Measurements from ENCODE around the gene NAT14. TPM values are rescaled to one million over a fixed set of nuclear protein-coding genes. Genes with fewer than 3 reads are reported as not detected.
A peak's percentile ranks its signal among the peaks of the same experiment; 100 is the strongest.

The NAT14 gene, protein sequence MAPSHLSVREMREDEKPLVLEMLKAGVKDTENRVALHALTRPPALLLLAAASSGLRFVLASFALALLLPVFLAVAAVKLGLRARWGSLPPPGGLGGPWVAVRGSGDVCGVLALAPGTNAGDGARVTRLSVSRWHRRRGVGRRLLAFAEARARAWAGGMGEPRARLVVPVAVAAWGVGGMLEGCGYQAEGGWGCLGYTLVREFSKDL
- 18.1 and 20.3 TPM in 2 replicates for total RNA-seq

GRCh38 chr19:55484593-55485438 lies at the start of gene NAT14:
Gene NAT14 (plus strand): TSS chr19:55485188. CDS start chr19:55485709, 521 bp downstream.
- TF ChIP-seq, protein P1, sequence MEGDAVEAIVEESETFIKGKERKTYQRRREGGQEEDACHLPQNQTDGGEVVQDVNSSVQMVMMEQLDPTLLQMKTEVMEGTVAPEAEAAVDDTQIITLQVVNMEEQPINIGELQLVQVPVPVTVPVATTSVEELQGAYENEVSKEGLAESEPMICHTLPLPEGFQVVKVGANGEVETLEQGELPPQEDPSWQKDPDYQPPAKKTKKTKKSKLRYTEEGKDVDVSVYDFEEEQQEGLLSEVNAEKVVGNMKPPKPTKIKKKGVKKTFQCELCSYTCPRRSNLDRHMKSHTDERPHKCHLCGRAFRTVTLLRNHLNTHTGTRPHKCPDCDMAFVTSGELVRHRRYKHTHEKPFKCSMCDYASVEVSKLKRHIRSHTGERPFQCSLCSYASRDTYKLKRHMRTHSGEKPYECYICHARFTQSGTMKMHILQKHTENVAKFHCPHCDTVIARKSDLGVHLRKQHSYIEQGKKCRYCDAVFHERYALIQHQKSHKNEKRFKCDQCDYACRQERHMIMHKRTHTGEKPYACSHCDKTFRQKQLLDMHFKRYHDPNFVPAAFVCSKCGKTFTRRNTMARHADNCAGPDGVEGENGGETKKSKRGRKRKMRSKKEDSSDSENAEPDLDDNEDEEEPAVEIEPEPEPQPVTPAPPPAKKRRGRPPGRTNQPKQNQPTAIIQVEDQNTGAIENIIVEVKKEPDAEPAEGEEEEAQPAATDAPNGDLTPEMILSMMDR (IDR thresholded peaks at IDR 0.05; ENCODE audit: insufficient read depth, low read depth, low read length): no peak
- DNase-seq (ENCODE audit: low read depth): peak; percentile 65
- H3K4me3 ChIP-seq (ENCODE audit: low read depth, low read length): peak within 1 kb of the TSS; percentile 77

DNA sequence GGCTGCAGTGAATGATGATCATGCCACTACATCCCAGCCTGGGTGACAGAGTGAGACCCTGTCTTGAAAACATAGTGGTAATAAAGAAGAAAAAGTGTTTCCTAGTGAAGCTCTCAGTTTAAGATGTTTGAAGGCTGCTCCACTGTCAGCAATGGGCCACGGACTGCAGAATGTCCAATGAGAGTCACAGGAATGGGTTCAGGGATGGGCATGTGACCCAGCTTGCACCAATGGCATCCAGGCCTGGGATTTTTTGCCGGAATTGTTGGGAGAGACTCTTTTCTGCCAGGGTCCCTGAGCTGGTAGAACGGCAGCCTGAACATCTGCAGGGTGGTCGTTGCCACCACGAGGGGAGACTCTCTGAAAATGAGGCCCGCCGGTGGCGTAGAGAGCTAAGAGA lies 48.1 kb upstream of the NAT14 start:
- TF ChIP-seq, protein P1 (IDR thresholded peaks at IDR 0.05; ENCODE audit: insufficient read depth, low read depth, low read length): no peak
- DNase-seq (ENCODE audit: low read depth): no peak
- no peak overlapping the region for H3K4me3 ChIP-seq (ENCODE audit: low read depth, low read length)

- peak; percentile 57 for DNase-seq (ENCODE audit: low read depth)
- TF ChIP-seq, protein P1 (IDR thresholded peaks at IDR 0.05; ENCODE audit: insufficient read depth, low read depth, low read length): no peak
Observed at GRCh38 chr19:55437410-55437809, 47.6 kb upstream of the NAT14 start.

DNA sequence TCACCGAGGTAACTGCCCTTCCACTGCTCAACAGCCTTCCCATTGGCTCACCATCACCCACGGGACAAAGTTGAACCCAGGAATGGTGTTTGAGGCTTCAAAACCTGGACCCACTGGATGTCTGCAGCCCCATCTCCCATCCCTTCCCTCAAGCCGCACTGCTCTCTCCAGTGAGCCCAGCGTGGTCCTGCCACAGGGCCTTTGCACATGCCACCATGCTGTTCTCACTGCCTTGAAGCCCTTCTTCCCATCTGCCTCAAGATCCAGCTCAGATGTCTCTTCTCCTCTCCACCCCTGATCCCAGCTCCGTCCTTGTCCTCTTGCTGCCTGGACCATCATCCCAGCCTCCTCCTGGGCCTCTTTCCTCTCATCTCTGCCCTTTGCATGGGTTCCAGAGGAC lies 45.9 kb upstream of the NAT14 start:
- no peak overlapping the region for H3K4me3 ChIP-seq (ENCODE audit: low read depth, low read length)
- no peak for DNase-seq (ENCODE audit: low read depth)
- TF ChIP-seq, protein P1 (IDR thresholded peaks at IDR 0.05; ENCODE audit: insufficient read depth, low read depth, low read length): no peak

More at GRCh38 chr19:55437410-55437809, 47.6 kb upstream of the NAT14 start:
- H3K4me3 ChIP-seq (ENCODE audit: low read depth, low read length): no peak overlapping the region

- no peak for DNase-seq (ENCODE audit: low read depth)
- TF ChIP-seq, protein P1 (IDR thresholded peaks at IDR 0.05; ENCODE audit: insufficient read depth, low read depth, low read length): no peak
- no peak overlapping the region for H3K4me3 ChIP-seq (ENCODE audit: low read depth, low read length)
Observed at GRCh38 chr19:55440411-55441105, 44.4 kb upstream of the NAT14 start.

- no peak overlapping the region for H3K4me3 ChIP-seq (ENCODE audit: low read depth, low read length)
- DNase-seq (ENCODE audit: low read depth): no peak
- TF ChIP-seq, protein P1 (IDR thresholded peaks at IDR 0.05; ENCODE audit: insufficient read depth, low read depth, low read length): no peak
Observed at GRCh38 chr19:55441319-55441691, 43.7 kb upstream of the NAT14 start.

Measured in fibroblast of villous mesenchyme (primary cell).